HepG2 (cell line): ENCODE data around the gene ATE1. TPM values are rescaled to one million over a fixed set of nuclear protein-coding genes. Genes with fewer than 3 reads are reported as not detected.

Source experiments
- DR1 ChIP-seq: sonication (generic); formaldehyde crosslinking; IDR thresholded peaks from 2 replicates; pipeline ENCODE4 v1.8.0; 2021; ENCODE audit warnings: mild to moderate bottlenecking, missing genetic modification reagents, inconsistent platforms
- HES4 ChIP-seq: sonication (generic); formaldehyde crosslinking; IDR thresholded peaks from 2 replicates; pipeline ENCODE4 v1.9.0; 2021; ENCODE audit warnings: mild to moderate bottlenecking, missing genetic modification reagents, borderline replicate concordance
- IRX3 ChIP-seq: sonication (generic); formaldehyde crosslinking; IDR thresholded peaks from 2 replicates; pipeline ENCODE4 v1.8.1; 2023; ENCODE audit warnings: mild to moderate bottlenecking, low read depth, missing genetic modification reagents, borderline replicate concordance
- POLR2A ChIP-seq, 2 experiments: IDR thresholded peaks; 2 replicates each; pipeline ENCODE4 v1.6.1; 2011; ENCODE audit warnings: low read depth in 2 of 2, low read length in 2 of 2, mild to moderate bottlenecking in 1 of 2, moderate library complexity in 1 of 2; ENCODE audit not compliant: insufficient read depth in 1 of 2
- RARG ChIP-seq: sonication (generic); formaldehyde crosslinking; IDR thresholded peaks from 2 replicates; pipeline ENCODE4 v1.4.0; 2020; ENCODE audit warnings: low read depth, mild to moderate bottlenecking, missing genetic modification reagents
- RCOR2 ChIP-seq: IDR thresholded peaks from 2 replicates; pipeline ENCODE4 v1.6.1; 2016; ENCODE audit warnings: missing biosample characterization, missing genetic modification reagents
- TBX3 ChIP-seq: fragments of 450-650 bp; IDR thresholded peaks from 2 replicates; pipeline ENCODE4 v1.6.1; 2017; ENCODE audit warnings: antibody characterized with exemption, mild to moderate bottlenecking, inconsistent platforms, borderline replicate concordance
- ZC3H13 ChIP-seq: sonication (generic); formaldehyde crosslinking; IDR thresholded peaks from 2 replicates; pipeline ENCODE4 v1.8.1; 2023; ENCODE audit warnings: mild to moderate bottlenecking, missing genetic modification reagents, moderate library complexity
- ZEB1 ChIP-seq: IDR thresholded peaks from 2 replicates; pipeline ENCODE4 v1.6.1; 2012; ENCODE audit warnings: mild to moderate bottlenecking, low read depth, inconsistent platforms; ENCODE audit not compliant: insufficient replicate concordance
- ZFP90 ChIP-seq: sonication (generic); formaldehyde crosslinking; IDR thresholded peaks from 2 replicates; pipeline ENCODE4 v1.8.0; 2022; ENCODE audit warnings: missing genetic modification reagents, mild to moderate bottlenecking, inconsistent platforms, borderline replicate concordance
- ZNF75D ChIP-seq: sonication (generic); formaldehyde crosslinking; IDR thresholded peaks from 2 replicates; pipeline ENCODE4 v1.8.1; 2023; ENCODE audit warnings: missing genetic modification reagents, mild to moderate bottlenecking, borderline replicate concordance
- polyA plus RNA-seq, 8 experiments: library from polyadenylated mRNA; depleted of rRNA in 3 of 8; stranded (reverse) in 7 of 8; unstranded in 1 of 8; fragments of >200 nt; fragmentation: Illumina TruSeq in 4 of 8; extraction: Trizol in 4 of 8; gene quantifications; 2 replicates each; pipeline versions ENCODE4 v1.2.1 to v1.2.3, GENCODE V29; 2011 to 2016; ENCODE audit warnings: low read depth in 4 of 8, missing spikeins in 1 of 8, mixed read lengths in 1 of 8; ENCODE audit not compliant: insufficient read depth in 1 of 8
- total RNA-seq, 5 experiments: library from RNA; depleted of rRNA; stranded (reverse); fragments of >200 nt; fragmentation: Illumina TruSeq; extraction: Trizol; gene quantifications; 2 replicates each; pipeline ENCODE4 v1.2.3, GENCODE V29; 2016; ENCODE audit warnings: low read depth in 1 of 5
- TF ChIP-seq, protein P1 (sequence below): sonication (generic); formaldehyde crosslinking; IDR thresholded peaks from 2 replicates; pipeline ENCODE4 v1.4.0; 2020; ENCODE audit warnings: mild to moderate bottlenecking, missing genetic modification reagents
- TF ChIP-seq, protein P2 (sequence below): sonication (generic); formaldehyde crosslinking; conservative IDR thresholded peaks from 2 replicates; pipeline ENCODE4 v1.4.0; 2020; ENCODE audit warnings: missing genetic modification reagents
- TF ChIP-seq, protein P3 (sequence below): sonication (generic); formaldehyde crosslinking; IDR thresholded peaks from 2 replicates; pipeline ENCODE4 v1.5.0; 2020; ENCODE audit warnings: mild to moderate bottlenecking, missing genetic modification reagents, moderate library complexity
- TF ChIP-seq, protein P4 (sequence below): sonication (generic); formaldehyde crosslinking; IDR thresholded peaks from 2 replicates; pipeline ENCODE4 v1.4.0; 2020; ENCODE audit warnings: mild to moderate bottlenecking, missing genetic modification reagents
- TF ChIP-seq, protein P5 (sequence below): sonication (generic); formaldehyde crosslinking; IDR thresholded peaks from 2 replicates; pipeline ENCODE4 v1.4.0; 2020; ENCODE audit warnings: missing genetic modification reagents

ATE1 gene
- total and polyA plus RNA-seq, 2 of the 13 experiments (the other 11 are each of a cell fraction or from before 2014, with no cell fraction given): 17.5 to 42.2 TPM

DNA sequence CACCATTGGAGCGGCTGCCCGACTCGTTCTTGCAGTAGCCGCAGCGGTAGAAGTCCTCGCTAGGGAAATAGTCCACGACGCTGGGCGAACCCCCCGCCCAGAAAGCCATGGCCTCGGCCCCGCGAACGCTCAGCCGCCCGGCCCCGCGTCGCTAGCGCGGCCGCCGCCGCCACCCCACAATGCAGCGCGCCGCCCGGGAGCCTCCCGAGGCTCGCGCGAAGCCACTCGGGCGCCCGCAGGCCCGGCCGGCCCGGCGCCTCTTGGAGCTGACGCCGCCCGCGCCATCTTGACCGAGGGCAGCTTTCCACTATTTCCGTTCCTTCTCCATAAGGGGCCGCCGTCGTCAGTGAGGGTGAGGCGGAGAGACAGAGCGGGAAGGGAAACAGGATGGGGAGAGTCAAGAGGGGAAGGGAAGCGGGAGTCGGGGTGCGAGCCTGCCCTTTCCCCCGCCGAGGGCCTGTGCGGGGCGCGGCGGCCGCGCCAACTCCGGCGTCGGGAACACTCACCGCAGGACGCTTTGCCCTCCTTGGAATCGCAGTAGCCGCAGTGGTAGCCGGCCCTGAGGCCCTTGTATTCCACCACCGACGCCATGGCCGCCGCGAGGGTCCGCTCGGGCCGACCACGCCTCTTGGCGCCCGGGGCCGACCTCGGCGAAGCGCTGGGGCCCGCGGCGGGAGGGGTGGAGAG lies at the start of gene ATE1 (continued):
- TF ChIP-seq, protein P1, sequence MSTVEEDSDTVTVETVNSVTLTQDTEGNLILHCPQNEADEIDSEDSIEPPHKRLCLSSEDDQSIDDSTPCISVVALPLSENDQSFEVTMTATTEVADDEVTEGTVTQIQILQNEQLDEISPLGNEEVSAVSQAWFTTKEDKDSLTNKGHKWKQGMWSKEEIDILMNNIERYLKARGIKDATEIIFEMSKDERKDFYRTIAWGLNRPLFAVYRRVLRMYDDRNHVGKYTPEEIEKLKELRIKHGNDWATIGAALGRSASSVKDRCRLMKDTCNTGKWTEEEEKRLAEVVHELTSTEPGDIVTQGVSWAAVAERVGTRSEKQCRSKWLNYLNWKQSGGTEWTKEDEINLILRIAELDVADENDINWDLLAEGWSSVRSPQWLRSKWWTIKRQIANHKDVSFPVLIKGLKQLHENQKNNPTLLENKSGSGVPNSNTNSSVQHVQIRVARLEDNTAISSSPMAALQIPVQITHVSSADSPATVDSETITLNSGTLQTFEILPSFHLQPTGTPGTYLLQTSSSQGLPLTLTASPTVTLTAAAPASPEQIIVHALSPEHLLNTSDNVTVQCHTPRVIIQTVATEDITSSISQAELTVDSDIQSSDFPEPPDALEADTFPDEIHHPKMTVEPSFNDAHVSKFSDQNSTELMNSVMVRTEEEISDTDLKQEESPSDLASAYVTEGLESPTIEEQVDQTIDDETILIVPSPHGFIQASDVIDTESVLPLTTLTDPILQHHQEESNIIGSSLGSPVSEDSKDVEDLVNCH: no peak
- TF ChIP-seq, protein P2, sequence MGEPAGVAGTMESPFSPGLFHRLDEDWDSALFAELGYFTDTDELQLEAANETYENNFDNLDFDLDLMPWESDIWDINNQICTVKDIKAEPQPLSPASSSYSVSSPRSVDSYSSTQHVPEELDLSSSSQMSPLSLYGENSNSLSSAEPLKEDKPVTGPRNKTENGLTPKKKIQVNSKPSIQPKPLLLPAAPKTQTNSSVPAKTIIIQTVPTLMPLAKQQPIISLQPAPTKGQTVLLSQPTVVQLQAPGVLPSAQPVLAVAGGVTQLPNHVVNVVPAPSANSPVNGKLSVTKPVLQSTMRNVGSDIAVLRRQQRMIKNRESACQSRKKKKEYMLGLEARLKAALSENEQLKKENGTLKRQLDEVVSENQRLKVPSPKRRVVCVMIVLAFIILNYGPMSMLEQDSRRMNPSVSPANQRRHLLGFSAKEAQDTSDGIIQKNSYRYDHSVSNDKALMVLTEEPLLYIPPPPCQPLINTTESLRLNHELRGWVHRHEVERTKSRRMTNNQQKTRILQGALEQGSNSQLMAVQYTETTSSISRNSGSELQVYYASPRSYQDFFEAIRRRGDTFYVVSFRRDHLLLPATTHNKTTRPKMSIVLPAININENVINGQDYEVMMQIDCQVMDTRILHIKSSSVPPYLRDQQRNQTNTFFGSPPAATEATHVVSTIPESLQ: no peak
- TF ChIP-seq IRX3 (CRISPR knock-in tag): peak; percentile 71
- TF ChIP-seq ZEB1: no peak
- no peak for TF ChIP-seq ZNF75D
- peak; percentile 15; the same call in 1 of the 2 replicates for TF ChIP-seq RARG (CRISPR knock-in tag)
- 0 out of 2 replicates have a peak, but pooled peaks have one; percentile 13 for TF ChIP-seq HES4 (CRISPR knock-in tag)
- peak; percentile 71; the same call in 1 of the 2 replicates for TF ChIP-seq ZC3H13
- TF ChIP-seq TBX3: no peak
- TF ChIP-seq, protein P3, sequence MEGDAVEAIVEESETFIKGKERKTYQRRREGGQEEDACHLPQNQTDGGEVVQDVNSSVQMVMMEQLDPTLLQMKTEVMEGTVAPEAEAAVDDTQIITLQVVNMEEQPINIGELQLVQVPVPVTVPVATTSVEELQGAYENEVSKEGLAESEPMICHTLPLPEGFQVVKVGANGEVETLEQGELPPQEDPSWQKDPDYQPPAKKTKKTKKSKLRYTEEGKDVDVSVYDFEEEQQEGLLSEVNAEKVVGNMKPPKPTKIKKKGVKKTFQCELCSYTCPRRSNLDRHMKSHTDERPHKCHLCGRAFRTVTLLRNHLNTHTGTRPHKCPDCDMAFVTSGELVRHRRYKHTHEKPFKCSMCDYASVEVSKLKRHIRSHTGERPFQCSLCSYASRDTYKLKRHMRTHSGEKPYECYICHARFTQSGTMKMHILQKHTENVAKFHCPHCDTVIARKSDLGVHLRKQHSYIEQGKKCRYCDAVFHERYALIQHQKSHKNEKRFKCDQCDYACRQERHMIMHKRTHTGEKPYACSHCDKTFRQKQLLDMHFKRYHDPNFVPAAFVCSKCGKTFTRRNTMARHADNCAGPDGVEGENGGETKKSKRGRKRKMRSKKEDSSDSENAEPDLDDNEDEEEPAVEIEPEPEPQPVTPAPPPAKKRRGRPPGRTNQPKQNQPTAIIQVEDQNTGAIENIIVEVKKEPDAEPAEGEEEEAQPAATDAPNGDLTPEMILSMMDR (CRISPR knock-in tag): peak; percentile 51
- peak; percentile 81 to 91 for TF ChIP-seq POLR2A (IDR thresholded peaks at IDR 0.05; ENCODE audit: insufficient read depth in 1 of 2, low read depth in 2 of 2, low read length in 2 of 2)
- TF ChIP-seq RCOR2 (CRISPR knock-in tag): no peak
- no peak for TF ChIP-seq DR1 (CRISPR knock-in tag)
- TF ChIP-seq, protein P4, sequence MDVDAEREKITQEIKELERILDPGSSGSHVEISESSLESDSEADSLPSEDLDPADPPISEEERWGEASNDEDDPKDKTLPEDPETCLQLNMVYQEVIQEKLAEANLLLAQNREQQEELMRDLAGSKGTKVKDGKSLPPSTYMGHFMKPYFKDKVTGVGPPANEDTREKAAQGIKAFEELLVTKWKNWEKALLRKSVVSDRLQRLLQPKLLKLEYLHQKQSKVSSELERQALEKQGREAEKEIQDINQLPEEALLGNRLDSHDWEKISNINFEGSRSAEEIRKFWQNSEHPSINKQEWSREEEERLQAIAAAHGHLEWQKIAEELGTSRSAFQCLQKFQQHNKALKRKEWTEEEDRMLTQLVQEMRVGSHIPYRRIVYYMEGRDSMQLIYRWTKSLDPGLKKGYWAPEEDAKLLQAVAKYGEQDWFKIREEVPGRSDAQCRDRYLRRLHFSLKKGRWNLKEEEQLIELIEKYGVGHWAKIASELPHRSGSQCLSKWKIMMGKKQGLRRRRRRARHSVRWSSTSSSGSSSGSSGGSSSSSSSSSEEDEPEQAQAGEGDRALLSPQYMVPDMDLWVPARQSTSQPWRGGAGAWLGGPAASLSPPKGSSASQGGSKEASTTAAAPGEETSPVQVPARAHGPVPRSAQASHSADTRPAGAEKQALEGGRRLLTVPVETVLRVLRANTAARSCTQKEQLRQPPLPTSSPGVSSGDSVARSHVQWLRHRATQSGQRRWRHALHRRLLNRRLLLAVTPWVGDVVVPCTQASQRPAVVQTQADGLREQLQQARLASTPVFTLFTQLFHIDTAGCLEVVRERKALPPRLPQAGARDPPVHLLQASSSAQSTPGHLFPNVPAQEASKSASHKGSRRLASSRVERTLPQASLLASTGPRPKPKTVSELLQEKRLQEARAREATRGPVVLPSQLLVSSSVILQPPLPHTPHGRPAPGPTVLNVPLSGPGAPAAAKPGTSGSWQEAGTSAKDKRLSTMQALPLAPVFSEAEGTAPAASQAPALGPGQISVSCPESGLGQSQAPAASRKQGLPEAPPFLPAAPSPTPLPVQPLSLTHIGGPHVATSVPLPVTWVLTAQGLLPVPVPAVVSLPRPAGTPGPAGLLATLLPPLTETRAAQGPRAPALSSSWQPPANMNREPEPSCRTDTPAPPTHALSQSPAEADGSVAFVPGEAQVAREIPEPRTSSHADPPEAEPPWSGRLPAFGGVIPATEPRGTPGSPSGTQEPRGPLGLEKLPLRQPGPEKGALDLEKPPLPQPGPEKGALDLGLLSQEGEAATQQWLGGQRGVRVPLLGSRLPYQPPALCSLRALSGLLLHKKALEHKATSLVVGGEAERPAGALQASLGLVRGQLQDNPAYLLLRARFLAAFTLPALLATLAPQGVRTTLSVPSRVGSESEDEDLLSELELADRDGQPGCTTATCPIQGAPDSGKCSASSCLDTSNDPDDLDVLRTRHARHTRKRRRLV (CRISPR knock-in tag): no peak
- TF ChIP-seq, protein P5, sequence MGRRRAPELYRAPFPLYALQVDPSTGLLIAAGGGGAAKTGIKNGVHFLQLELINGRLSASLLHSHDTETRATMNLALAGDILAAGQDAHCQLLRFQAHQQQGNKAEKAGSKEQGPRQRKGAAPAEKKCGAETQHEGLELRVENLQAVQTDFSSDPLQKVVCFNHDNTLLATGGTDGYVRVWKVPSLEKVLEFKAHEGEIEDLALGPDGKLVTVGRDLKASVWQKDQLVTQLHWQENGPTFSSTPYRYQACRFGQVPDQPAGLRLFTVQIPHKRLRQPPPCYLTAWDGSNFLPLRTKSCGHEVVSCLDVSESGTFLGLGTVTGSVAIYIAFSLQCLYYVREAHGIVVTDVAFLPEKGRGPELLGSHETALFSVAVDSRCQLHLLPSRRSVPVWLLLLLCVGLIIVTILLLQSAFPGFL: peak; percentile 71; the same call in 1 of the 2 replicates
- peak; percentile 75; the same call in 1 of the 2 replicates for TF ChIP-seq ZFP90 (CRISPR knock-in tag)
